Measurements from ENCODE around the gene TNFAIP1. TPM values are rescaled to one million over a fixed set of nuclear protein-coding genes. Genes with fewer than 3 reads are reported as not detected.
A peak's percentile ranks its signal among the peaks of the same experiment; 100 is the strongest.

The TNFAIP1 gene
- total RNA-seq, 1 donor: 31.8 TPM

DNA sequence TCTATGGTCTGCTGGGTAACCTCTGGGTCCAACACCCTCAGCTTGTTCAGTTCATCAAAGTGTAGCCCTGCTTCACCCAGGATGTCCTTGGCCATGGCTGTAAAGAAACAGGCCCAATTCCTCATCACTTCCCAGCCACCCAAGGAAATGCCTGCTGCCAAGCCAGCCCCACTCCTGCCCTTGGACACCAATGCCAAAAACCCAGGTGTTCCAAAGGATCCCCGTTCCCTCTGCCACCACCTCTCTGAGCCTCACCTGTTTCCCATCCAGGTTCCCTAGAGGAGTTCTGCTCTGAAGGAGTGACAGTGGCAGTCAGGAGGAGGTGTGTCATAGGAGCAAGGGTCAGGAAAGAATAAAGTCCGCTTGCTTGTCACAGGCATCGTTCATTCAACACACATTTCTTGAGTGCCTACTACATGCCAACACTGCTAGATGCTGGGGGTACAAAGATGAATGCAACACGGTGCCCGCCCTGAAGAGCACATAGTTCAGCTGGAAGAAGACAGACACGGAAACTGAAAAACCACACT lies 3.6 kb upstream of the TNFAIP1 start:
- Histone ChIP-seq H3K9me3 (ENCODE audit: low read depth, low read length) (no peaks in the 10 kb centered on the region), H3K79me2 (ENCODE audit: insufficient read depth, low read length) (peaks cover 62% of the 10 kb centered on the region), H3K4me3 (ENCODE audit: insufficient read depth, low read length) (no peak overlapping the region), H4K20me1 (ENCODE audit: insufficient read depth, low read length) (peaks cover 31% of the 10 kb centered on the region), H3K27ac (ENCODE audit: low read depth, low read length) (no peak overlapping the region), H3K4me2 (ENCODE audit: insufficient read depth, low read length) (no peak overlapping the region), H2AFZ (ENCODE audit: low read length) (no peak overlapping the region), H3K4me1 (ENCODE audit: insufficient read depth, low read length) (peaks cover 25% of the 10 kb centered on the region), H3K36me3 (ENCODE audit: insufficient read depth, low read length) (peaks cover 46% of the 10 kb centered on the region), H3K27me3 (ENCODE audit: insufficient read depth, low read length) (no peaks in the 10 kb centered on the region)
- DNase-seq (ENCODE audit: insufficient read length, low spot score, missing footprints): no peak
- TF ChIP-seq CTCF (IDR thresholded peaks at IDR 0.05; ENCODE audit: extremely low read depth, low read depth, low read length): no peak

DNA sequence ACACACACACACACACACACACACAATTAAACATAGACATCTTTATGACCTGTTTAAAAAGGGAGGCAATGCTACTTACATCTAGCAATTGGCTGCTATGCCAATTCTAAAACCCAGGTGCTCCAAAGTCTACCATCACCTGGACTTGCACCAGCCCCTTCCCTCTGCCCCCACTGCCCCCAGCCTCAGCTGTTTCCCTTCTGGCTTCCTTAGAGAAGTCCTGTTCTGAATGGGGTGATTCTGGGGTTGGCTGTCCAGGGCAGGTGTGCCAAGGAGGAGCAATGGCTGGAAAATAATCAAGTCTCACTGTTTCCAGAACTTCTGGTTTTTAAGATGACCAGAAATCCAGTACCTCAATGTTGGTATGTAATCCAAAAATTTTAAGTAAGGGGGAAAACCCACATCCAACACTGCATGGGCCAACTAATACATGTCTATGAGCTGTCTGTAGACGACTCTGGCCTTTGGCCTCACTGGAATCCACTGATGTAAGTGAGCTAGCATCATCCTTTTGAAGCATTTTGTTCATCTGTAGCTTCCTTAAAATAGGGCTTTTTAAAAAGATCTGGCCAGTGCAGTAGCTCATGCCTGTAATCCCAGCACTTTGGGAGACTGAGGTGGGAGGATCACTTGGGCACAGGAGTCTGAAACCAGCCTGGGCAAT lies 2.3 kb upstream of the TNFAIP1 start:
- H3K27me3 ChIP-seq (ENCODE audit: insufficient read depth, low read length): no peaks in the 10 kb centered on the region
- no peaks in the 10 kb centered on the region for H3K9me3 ChIP-seq (ENCODE audit: low read depth, low read length)
- no peak overlapping the region for H2AFZ ChIP-seq (ENCODE audit: low read length)
- peaks cover 74% of the 10 kb centered on the region for H3K79me2 ChIP-seq (ENCODE audit: insufficient read depth, low read length)
- peaks cover 33% of the 10 kb centered on the region for H3K36me3 ChIP-seq (ENCODE audit: insufficient read depth, low read length)
- no peak for DNase-seq (ENCODE audit: insufficient read length, low spot score, missing footprints)
- peaks cover 38% of the 10 kb centered on the region for H4K20me1 ChIP-seq (ENCODE audit: insufficient read depth, low read length)
- no peak overlapping the region for H3K4me3 ChIP-seq (ENCODE audit: insufficient read depth, low read length)
- TF ChIP-seq CTCF (IDR thresholded peaks at IDR 0.05; ENCODE audit: extremely low read depth, low read depth, low read length): no peak
- peak overlapping the region; percentile 99 for H3K4me2 ChIP-seq (ENCODE audit: insufficient read depth, low read length)
- peaks cover 37% of the 10 kb centered on the region for H3K4me1 ChIP-seq (ENCODE audit: insufficient read depth, low read length)
- H3K27ac ChIP-seq (ENCODE audit: low read depth, low read length): no peak overlapping the region

GRCh38 chr17:28334171-28334570 lies 1.4 kb upstream of the TNFAIP1 start:
- no peak for TF ChIP-seq CTCF (IDR thresholded peaks at IDR 0.05; ENCODE audit: extremely low read depth, low read depth, low read length)
- no peaks in the 10 kb centered on the region for H3K27me3 ChIP-seq (ENCODE audit: insufficient read depth, low read length)
- peaks cover 45% of the 10 kb centered on the region for H3K4me1 ChIP-seq (ENCODE audit: insufficient read depth, low read length)
- peak overlapping the region; percentile 83 for H3K4me3 ChIP-seq (ENCODE audit: insufficient read depth, low read length)
- H4K20me1 ChIP-seq (ENCODE audit: insufficient read depth, low read length): peaks cover 36% of the 10 kb centered on the region
- no peak overlapping the region for H2AFZ ChIP-seq (ENCODE audit: low read length)
- H3K36me3 ChIP-seq (ENCODE audit: insufficient read depth, low read length): peaks cover 27% of the 10 kb centered on the region
- H3K79me2 ChIP-seq (ENCODE audit: insufficient read depth, low read length): peaks cover 82% of the 10 kb centered on the region
- H3K4me2 ChIP-seq (ENCODE audit: insufficient read depth, low read length): peak overlapping the region; percentile 99
- no peaks in the 10 kb centered on the region for H3K9me3 ChIP-seq (ENCODE audit: low read depth, low read length)
- peak overlapping the region; percentile 96 for H3K27ac ChIP-seq (ENCODE audit: low read depth, low read length)
- peak; percentile 46 for DNase-seq (ENCODE audit: insufficient read length, low spot score, missing footprints)

GRCh38 chr17:28334666-28335200 lies 828 bp upstream of the TNFAIP1 start:
- H3K9me3 ChIP-seq (ENCODE audit: low read depth, low read length): no peaks in the 10 kb centered on the region
- H3K4me3 ChIP-seq (ENCODE audit: insufficient read depth, low read length): peak overlapping the region; percentile 83
- peak overlapping the region; percentile 99 for H3K4me2 ChIP-seq (ENCODE audit: insufficient read depth, low read length)
- TF ChIP-seq CTCF (IDR thresholded peaks at IDR 0.05; ENCODE audit: extremely low read depth, low read depth, low read length): no peak
- no peaks in the 10 kb centered on the region for H3K27me3 ChIP-seq (ENCODE audit: insufficient read depth, low read length)
- peaks cover 28% of the 10 kb centered on the region for H3K36me3 ChIP-seq (ENCODE audit: insufficient read depth, low read length)
- no peak for DNase-seq (ENCODE audit: insufficient read length, low spot score, missing footprints)
- peaks cover 85% of the 10 kb centered on the region for H3K79me2 ChIP-seq (ENCODE audit: insufficient read depth, low read length)
- peak overlapping the region; percentile 69 for H2AFZ ChIP-seq (ENCODE audit: low read length)
- peak overlapping the region; percentile 96 for H3K27ac ChIP-seq (ENCODE audit: low read depth, low read length)
- peaks cover 47% of the 10 kb centered on the region for H3K4me1 ChIP-seq (ENCODE audit: insufficient read depth, low read length)
- H4K20me1 ChIP-seq (ENCODE audit: insufficient read depth, low read length): peaks cover 38% of the 10 kb centered on the region
